BE2C (cell line): ENCODE data around the gene DMXL1.

ENCODE experiments used
- DNase-seq: peaks from one replicate; pipeline ENCODE4 v3.0.0-alpha.2; 2020
- H3K27me3 ChIP-seq: fragments of 250-450 bp; sonication (Bioruptor Pico); 2 replicates; pipeline ENCODE4 v1.5.1; 2020; ENCODE audit warnings: mild to moderate bottlenecking
- H3K36me3 ChIP-seq: fragments of 250-450 bp; sonication (Bioruptor Pico); 2 replicates; pipeline ENCODE4 v1.5.1; 2020; ENCODE audit warnings: mild to moderate bottlenecking
- H3K4me1 ChIP-seq: fragments of 250-450 bp; sonication (Bioruptor Pico); 2 replicates; pipeline ENCODE4 v1.5.1; 2020
- H3K4me3 ChIP-seq: 2 replicates; pipeline ENCODE4 v1.5.1; 2011; ENCODE audit warnings: low read depth, low read length
- H3K9me3 ChIP-seq: fragments of 250-450 bp; sonication (Bioruptor Pico); 2 replicates; pipeline ENCODE4 v1.5.1; 2020
- TF ChIP-seq, protein P1 (sequence below): IDR thresholded peaks from 2 replicates; pipeline ENCODE4 v1.5.1; 2012; ENCODE audit warnings: mild to moderate bottlenecking, low read depth, low read length

DMXL1 gene

DNA sequence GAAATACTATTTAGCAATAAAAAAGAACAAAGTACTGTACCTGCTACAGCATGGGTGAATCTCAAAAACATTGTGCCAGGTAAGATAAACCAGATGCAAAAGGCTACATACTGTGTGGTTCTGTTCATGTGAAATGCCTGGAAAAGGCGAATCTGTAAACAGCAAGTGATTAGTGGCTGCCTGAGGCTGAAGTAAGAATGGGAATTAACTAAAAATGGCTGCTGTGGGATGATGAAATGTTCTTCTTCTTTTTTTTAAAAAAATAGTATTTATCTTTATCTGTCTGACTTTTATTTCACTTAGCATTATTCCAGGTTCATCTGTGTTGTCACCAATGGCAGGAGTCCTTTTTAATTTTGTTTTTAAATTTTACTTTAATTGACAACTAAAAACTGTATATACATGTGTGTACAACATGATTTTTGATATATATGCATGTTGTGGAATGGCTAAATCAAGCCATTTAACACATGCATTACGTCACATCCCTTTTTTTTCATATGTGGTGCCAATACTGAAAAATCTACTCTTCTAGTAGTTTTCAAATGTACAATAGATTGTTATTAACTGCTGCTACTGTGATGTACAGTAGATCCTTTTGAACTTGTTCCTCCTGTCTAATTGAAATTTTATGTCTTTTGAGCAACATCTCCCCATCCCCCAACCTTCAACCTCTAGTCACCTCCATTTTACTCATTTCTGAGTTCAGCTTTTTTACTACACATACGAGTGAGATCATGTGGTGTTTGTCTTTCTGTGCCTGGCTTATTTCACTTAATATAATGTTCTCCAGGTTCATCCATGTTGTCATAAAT lies 222.0 kb downstream of the DMXL1 start:
- Histone ChIP-seq H3K27me3 (no peaks in the 10 kb centered on the region), H3K36me3 (no peaks in the 10 kb centered on the region), H3K9me3 (no peaks in the 10 kb centered on the region), H3K4me1 (no peaks in the 10 kb centered on the region), H3K4me3 (no peak overlapping the region)
- TF ChIP-seq, protein P1, sequence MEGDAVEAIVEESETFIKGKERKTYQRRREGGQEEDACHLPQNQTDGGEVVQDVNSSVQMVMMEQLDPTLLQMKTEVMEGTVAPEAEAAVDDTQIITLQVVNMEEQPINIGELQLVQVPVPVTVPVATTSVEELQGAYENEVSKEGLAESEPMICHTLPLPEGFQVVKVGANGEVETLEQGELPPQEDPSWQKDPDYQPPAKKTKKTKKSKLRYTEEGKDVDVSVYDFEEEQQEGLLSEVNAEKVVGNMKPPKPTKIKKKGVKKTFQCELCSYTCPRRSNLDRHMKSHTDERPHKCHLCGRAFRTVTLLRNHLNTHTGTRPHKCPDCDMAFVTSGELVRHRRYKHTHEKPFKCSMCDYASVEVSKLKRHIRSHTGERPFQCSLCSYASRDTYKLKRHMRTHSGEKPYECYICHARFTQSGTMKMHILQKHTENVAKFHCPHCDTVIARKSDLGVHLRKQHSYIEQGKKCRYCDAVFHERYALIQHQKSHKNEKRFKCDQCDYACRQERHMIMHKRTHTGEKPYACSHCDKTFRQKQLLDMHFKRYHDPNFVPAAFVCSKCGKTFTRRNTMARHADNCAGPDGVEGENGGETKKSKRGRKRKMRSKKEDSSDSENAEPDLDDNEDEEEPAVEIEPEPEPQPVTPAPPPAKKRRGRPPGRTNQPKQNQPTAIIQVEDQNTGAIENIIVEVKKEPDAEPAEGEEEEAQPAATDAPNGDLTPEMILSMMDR = no peak
- no peak for DNase-seq

DNA sequence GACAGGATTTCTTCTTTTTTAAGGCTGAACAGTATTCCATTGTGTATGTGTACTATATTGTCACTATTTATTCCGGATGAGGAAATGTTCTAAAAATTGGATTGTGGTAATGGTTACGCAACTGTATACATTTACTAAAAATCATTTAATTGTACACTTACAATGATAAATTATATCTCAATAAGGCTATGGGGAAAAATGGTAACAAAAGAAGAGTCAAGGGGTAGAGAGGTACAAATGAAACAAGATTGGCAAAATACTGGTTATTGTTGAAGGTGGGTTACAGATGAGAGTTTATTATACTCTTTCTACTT lies 222.6 kb downstream of the DMXL1 start:
- Histone ChIP-seq H3K36me3 (no peaks in the 10 kb centered on the region), H3K27me3 (no peaks in the 10 kb centered on the region), H3K9me3 (no peaks in the 10 kb centered on the region), H3K4me3 (no peak overlapping the region), H3K4me1 (no peaks in the 10 kb centered on the region)
- TF ChIP-seq, protein P1 = no peak
- no peak for DNase-seq
